Choroid plexus epithelial cell (primary cell): ENCODE results near the gene TTC7B.

Experiments used
- DNase-seq: peaks from one replicate; pipeline ENCODE4 v3.0.0-alpha.2; 2010; ENCODE audit warnings: low read depth
- H3K4me3 ChIP-seq: 2 replicates; pipeline ENCODE4 v1.5.1; 2011; ENCODE audit warnings: low read depth, mild to moderate bottlenecking, control low read depth, low read length, moderate library complexity
- CTCF ChIP-seq: conservative IDR thresholded peaks from 2 replicates; pipeline ENCODE4 v1.5.1; 2011; ENCODE audit warnings: low read depth, mild to moderate bottlenecking, control low read depth, inconsistent platforms, low read length, moderate library complexity

Gene TTC7B

GRCh38 chr14:90788031-90788430 lies 28.2 kb downstream of the TTC7B start:
- TF ChIP-seq CTCF: no peak
- no peak overlapping the region for H3K4me3 ChIP-seq
- no peak for DNase-seq

GRCh38 chr14:90785876-90786450 lies 30.3 kb downstream of the TTC7B start:
- H3K4me3 ChIP-seq: no peak overlapping the region
- no peak for DNase-seq
- TF ChIP-seq CTCF: no peak

GRCh38 chr14:90785471-90785870 lies 30.8 kb downstream of the TTC7B start:
- H3K4me3 ChIP-seq: no peak overlapping the region
- peak; percentile 36 for DNase-seq
- TF ChIP-seq CTCF: peak; percentile 37

GRCh38 chr14:90784621-90785270 lies 31.5 kb downstream of the TTC7B start:
- TF ChIP-seq CTCF: no peak
- no peak overlapping the region for H3K4me3 ChIP-seq
- DNase-seq: no peak

GRCh38 chr14:90783344-90783743 lies 32.9 kb downstream of the TTC7B start:
- DNase-seq: no peak
- H3K4me3 ChIP-seq: no peak overlapping the region
- no peak for TF ChIP-seq CTCF

- DNase-seq: no peak
- no peak for TF ChIP-seq CTCF
- no peak overlapping the region for H3K4me3 ChIP-seq
These were observed 33.3 kb downstream of the TTC7B start for GRCh38 chr14:90782892-90783291.

- no peak for TF ChIP-seq CTCF
- no peak overlapping the region for H3K4me3 ChIP-seq
- no peak for DNase-seq
These were observed 34.4 kb downstream of the TTC7B start for GRCh38 chr14:90781876-90782275.
